COLO668 (cell line): ENCODE results near the gene AMDHD2.
"Not testable (repeated sequence)": the region's sequence is repeated elsewhere in the genome, so short reads cannot be mapped to it uniquely, and the experiment has no call there.

ENCODE experiments used
- DNase-seq: peaks from one replicate; lab custom pipeline; 2025; ENCODE audit not compliant: unreplicated experiment; lab: John Stamatoyannopoulos, UW

Gene AMDHD2

GRCh38 chr16:2567506-2567905 is 47.3 kb downstream of the AMDHD2 start:
- DNase-seq, result not testable (repeated sequence)

- DNase-seq, result not testable (repeated sequence)
Observed at GRCh38 chr16:2568573-2568972, 48.4 kb downstream of the AMDHD2 start.

GRCh38 chr16:2572704-2573103 is 52.5 kb downstream of the AMDHD2 start:
- not testable (repeated sequence) for DNase-seq

GRCh38 chr16:2575839-2576238 is 55.7 kb downstream of the AMDHD2 start:
- DNase-seq, result not testable (repeated sequence)

GRCh38 chr16:2577044-2577443 is 56.9 kb downstream of the AMDHD2 start:
- DNase-seq, result not testable (repeated sequence)

- not testable (repeated sequence) for DNase-seq
Observed at GRCh38 chr16:2578905-2579304, 58.7 kb downstream of the AMDHD2 start.

GRCh38 chr16:2580143-2580542 is 60.0 kb downstream of the AMDHD2 start:
- DNase-seq, result not testable (repeated sequence)

- not testable (repeated sequence) for DNase-seq
Observed at GRCh38 chr16:2580818-2581217, 60.6 kb downstream of the AMDHD2 start.
